ENCODE results near the gene WLS.

The WLS gene

DNA sequence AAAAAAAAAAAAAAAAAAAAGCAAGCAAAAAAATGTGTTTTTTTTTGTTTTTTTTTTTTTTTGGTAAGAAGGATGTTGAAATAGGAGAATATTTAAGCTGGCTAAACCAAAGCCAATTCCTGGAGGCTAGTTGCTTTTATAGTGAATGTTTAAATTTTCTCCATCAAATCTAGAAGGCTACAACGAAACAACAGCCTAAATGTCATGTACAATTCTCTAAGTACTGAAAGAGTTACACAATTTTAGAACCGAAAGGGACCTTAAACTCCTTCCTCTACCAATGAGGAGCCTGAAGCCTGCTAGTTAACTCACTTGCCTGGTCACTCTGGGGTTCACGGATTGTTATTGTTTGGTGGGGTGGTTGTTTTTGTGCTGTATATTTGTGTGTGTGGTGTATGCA is 3.5 kb downstream of the WLS start:
- no peak for DNase-seq
- no peak for ATAC-seq

- ATAC-seq, result no peak
- no peak for DNase-seq
Observed at GRCh38 chr1:68227598-68227997, 4.7 kb downstream of the WLS start.

GRCh38 chr1:68225781-68226180 is 6.5 kb downstream of the WLS start:
- no peak for ATAC-seq
- DNase-seq, result no peak

GRCh38 chr1:68223687-68224086 is 8.6 kb downstream of the WLS start:
- ATAC-seq, result no peak
- DNase-seq, result no peak

GRCh38 chr1:68221980-68222373 is 10.3 kb downstream of the WLS start:
- no peak for DNase-seq
- ATAC-seq, result no peak

DNA sequence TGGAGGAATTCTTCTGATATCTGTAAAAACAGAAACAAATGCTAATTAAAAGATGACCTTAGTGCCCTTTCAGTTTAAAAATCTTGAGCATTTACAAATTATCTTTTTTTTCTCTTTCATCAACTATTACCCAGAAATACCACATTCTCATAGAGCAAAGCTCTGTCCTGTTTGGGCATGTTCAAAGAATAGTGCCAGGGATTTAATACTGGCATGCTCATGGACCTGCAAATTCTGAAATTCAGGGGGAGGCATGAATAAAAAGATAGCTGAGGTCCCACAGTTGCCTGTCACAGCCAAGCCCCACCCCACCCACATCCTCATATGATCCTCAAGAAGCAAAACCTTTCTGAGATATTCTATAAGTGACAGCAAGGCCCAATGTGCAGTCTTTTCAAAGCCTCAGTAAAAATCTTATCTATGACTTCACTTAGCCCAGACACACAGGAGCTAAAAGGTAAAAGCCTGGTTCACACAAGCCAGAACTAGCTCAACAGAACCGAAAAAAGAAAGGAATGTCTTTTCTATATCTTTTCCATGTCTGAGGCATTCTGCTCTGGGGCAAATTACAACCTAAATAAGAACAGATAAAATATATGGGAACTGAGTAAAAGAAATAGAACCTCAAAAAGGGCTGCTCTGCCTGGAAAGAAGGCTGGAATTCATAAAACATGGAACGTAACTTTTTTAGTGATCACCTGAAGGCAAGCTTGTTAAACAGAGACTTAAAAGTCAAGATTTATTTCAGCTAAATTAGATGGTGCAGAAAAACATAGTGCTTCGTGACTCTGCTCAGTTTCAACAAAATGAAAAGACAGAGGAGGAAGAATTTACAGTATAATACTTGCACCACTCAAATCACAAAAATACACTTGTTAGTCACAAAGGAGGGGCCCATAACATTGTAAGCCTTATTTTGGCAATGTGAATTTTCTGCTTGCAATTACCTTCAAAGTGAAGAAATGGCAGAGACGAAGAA is 11.0 kb downstream of the WLS start:
- no peak for ATAC-seq
- DNase-seq, result no peak

- ATAC-seq (no peak), DNase-seq (no peak)
Observed at GRCh38 chr1:68220420-68220819, 11.9 kb downstream of the WLS start.

- ATAC-seq (no peak), DNase-seq (no peak)
Observed at GRCh38 chr1:68218490-68218889, 13.8 kb downstream of the WLS start.

DNA sequence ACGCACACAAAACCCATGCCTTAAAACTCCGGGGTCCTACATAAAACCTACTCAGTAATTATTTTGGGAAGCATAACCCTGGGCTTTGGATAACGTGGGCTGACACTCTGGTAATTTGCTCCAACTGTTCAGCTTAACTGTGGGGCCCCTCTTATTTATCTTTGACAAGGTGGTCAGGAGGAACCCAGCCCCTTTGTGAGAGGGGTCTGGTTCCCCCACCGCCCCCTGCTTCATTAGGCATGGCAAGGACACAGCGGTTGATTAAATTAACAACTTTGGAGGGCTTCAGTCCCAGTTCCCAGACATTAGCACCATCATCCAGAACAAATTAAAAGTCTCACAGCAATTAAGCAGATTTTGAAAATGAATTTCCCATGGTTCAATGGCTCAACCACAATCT is 14.7 kb downstream of the WLS start:
- ATAC-seq (no peak), DNase-seq (no peak)

GRCh38 chr1:68217060-68217554 is 15.2 kb downstream of the WLS start:
- DNase-seq (no peak), ATAC-seq (no peak)

DNA sequence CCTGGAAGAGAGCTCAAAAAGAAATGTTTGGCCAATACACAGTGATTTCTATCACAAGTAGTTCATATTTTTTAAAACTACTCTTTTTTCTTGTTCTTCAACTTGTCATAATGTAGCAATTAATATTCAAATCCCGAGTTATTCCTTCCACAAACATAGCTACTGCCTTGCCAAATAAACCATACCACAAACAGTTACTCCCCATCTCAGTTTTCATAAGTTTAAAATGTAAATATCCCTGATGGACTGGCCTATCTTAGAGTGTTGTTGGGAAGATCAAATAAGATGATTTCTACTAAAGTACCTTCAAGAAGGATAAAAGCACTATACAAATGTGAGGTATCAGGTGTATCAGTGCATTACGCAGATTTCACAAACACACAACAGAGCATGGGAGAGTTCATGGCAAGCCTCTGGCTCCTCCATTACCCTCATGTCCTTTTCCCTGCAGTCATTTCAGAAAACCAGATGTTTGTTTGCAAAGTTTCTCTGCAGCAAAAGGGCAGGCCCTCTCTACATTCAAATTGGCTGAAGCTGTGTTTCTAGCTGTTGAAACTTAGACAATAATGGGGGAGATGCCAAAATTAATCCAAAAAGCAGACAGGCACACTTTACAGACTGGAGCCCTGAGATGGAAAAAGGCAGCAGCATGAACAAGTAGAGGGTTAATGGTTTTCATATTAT is 16.1 kb downstream of the WLS start:
- DNase-seq (no peak), ATAC-seq (no peak)

GRCh38 chr1:68213843-68214242 is 18.5 kb downstream of the WLS start:
- DNase-seq (no peak), ATAC-seq (no peak)

DNA sequence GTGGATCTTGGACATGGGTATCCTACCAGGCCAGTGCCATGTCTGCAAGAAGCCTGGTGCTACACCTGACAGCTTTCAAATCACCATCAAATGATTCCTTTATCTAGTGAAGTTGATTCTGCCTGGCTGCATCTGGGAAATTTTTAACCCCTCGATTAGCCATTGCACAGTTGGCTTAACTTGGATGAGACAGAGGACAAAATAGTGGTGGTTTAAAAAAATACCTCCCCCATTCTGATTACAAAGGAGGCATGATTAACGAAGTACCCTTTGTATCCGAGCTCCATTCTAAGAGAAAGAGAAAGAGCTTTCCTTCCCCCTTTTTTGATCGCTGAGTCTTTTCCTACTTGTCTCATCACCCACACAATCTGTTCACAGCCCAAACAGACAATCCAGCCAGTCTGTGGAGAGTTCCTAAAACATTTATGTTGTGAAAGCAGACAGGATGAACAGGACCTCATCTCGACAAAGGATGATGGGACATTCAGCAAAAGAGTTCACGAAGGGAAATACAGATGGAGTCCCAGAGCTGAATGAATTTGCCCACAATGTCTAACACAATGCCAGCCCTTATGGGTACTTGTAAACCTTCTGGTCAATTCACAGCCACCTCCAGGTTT is 20.5 kb downstream of the WLS start:
- ATAC-seq (no peak), DNase-seq (no peak)

GRCh38 chr1:68210829-68211228 is 21.5 kb downstream of the WLS start:
- DNase-seq (no peak), ATAC-seq (no peak)

DNA sequence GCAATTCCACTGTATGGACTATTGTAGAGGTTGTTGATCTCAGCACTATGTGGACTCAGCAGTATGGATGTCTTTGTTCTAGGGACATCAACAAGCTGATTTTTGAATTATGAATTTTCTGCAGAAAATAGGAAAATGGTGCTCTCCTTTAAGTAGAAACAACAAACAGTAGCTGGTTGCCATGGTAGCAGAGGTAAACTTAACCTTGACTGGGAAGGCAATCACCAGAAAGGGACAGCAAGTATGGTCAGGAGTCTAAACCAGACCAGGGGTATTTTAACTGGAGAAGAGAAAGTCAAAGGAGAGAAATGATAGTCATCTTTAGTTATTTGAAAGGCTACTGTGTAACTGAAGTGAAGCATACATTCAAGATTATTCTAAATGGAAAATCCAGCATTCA is 22.3 kb downstream of the WLS start:
- DNase-seq, result no peak
- ATAC-seq, result no peak

GRCh38 chr1:68206848-68207689 is 25.3 kb downstream of the WLS start:
- DNase-seq, result no peak

DNA sequence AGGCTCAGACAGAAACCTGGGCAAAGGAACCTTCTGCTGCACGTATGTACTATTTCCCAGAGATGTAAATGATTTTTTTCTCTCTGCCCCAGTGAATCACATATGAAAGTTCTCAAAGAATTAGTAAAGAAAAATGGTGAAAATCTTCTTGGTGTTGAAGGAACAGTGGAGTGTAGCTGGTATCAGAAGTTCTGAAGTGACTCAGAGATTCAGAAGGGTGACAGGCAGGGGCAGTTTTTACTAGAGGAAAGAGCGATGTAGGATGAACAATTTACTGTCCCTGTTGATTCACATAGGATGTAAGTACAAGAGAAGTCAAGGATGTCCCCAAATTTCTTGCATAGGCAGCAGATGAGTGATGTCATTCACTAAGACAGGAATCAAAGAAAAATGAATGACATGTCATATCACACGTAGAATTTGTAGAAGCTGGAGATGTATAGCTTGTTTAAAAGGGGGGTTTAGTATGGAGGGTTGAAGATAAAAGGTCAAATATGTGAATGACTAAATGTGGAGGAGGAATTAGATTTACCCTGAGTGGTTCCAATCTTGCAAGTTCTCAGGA is 26.4 kb downstream of the WLS start:
- DNase-seq, result no peak
- ATAC-seq, result no peak

More at GRCh38 chr1:68206848-68207689, 25.3 kb downstream of the WLS start:
- no peak for ATAC-seq

GRCh38 chr1:68204977-68205630 is 27.2 kb downstream of the WLS start:
- DNase-seq, result no peak
- ATAC-seq, result no peak

DNA sequence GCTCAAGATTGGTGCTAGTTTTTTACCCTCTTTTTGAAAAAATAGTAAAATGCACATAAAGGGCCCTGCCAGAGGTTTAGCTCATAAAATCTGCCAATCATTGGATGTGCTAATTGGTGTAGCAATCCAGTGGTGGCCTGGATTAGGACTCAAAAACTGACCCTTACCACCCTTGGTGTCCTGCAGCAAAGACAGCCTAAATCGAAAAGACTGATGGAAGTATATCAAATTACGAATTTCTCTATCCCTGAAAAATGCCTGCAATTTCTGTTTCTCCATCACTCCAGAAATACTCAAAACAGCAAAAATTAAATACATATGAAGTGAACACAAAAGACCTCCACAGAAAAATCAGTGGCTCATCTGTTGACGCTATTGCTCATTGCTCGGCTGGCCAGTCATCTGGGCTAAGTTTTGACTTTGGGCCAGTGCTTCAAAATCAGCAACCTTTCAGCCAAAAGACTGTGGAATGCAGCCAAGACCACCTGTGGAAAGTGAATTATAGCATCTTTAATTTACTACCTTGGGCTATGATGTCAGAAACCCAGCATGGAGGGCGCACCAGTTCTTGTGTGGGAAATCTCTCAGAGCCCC is 30.0 kb downstream of the WLS start:
- DNase-seq, result no peak
- ATAC-seq, result no peak

DNA sequence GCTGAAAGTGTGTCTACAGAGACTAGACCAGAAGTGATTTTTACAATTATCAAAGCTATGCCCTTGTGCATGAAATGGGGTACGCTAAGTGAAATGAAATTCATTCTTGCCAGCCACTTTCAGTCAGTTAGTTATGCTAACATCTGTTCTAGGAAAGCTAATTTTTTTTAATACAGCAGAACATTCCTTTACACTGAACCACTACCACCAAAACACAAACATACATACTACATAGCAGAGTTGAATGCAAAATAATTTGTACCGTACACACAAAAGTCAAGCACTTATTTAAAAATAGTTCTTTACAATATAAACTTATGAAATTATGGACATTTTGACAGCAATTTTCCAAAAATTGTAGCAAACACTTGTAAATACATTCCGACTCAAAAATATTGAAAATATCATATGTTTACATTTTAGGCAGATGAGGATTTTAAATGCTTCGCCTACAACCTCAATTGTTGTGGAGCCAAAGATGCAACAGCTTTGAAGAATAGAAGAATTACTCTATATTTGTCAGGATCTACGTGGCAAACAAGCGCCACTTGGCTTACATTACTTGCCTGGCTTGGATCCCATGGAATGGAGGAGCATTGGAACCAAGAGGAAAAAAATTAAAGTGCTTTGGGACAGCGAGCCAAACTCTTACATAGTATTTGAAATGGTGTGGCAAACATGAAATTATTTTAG is 30.6 kb downstream of the WLS start:
- DNase-seq (no peak), ATAC-seq (no peak)
